ENCODE results near the gene LSG1.
"Not testable (repeated sequence)": the region's sequence is repeated elsewhere in the genome, so short reads cannot be mapped to it uniquely, and the experiment has no call there.

The LSG1 gene

GRCh38 chr3:194615226-194615625, 56.8 kb downstream of the LSG1 start:
- DNase-seq: no peak

- DNase-seq: no peak
These were observed 59.8 kb downstream of the LSG1 start for GRCh38 chr3:194612221-194612620.

DNA sequence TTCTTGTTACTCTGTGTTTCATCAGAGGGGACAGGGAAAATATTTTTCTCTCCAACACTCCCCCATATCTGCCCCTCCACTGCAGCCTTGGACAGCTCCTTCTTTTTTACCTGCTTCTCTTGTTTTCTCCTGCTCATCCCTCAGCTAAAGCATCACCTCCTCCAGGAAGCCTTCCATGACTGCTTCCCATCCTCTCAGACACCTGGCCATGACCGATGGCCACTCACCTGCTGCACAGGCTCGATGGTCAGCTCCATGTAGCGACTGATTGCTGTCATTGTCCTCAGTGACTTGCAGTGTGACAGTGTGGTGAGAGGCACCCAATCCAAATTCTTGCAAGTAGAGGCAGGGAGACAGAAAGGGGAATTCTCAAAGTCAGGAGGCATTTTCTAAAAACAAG, 61.3 kb downstream of the LSG1 start:
- no peak for DNase-seq

DNA sequence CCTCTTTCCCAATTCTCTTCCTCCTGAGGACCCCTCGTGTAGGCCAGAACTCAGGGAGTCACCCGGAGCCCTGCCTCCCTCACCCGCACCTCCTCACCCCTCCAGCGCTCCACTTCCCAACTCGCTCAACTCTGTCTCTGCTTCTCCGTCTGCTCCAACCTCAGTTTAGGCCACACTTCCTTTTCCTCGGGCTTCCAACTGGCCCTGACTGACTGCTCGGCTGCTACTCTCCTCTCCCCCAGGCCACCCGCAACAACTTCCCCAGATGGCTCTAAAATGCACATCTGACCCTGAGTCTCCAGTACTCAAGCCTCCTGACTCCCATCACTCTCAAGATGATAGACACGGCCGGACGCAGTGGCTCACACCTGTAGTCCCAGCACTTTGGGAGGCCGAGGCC, 62.4 kb downstream of the LSG1 start:
- no peak for DNase-seq

GRCh38 chr3:194608981-194609380, 63.0 kb downstream of the LSG1 start:
- no peak for DNase-seq

DNA sequence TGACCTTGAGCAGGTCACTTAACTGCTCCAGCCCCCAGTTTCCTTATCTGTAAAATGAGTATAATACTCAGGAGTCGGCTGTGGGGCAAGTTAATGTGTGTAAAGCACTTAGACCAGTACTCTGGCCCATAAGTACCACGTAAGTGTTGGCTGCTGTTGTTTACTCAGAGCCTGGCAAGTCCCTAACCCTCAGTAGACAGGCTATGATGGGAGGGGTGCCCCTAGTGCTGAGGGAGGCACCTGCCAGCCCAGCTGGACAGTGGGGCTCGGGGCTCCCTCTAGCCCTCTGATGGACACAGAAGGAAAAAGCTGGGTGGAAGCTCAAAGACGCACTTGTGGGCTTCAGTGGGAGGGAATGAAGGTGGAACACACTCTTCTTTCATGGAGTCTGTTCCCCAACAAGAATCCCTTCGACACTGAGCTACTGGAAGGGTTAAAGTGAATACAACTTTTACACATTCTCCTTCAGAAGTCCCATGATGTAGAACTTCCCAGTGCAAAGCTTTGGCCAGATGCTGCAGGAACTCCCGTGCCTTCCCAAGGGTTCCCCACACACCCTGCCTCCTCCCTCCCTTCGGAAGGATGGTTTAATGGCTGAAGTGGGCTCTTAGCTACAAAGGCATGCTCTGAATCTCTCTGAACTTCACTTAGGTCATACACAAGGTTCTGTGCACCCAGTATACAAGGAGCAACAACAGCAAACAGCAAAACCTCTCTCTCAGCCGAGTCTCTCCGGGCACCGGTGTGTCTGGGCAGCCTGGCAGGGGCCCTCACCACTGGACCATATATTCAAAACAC, 64.2 kb downstream of the LSG1 start:
- no peak for DNase-seq

DNA sequence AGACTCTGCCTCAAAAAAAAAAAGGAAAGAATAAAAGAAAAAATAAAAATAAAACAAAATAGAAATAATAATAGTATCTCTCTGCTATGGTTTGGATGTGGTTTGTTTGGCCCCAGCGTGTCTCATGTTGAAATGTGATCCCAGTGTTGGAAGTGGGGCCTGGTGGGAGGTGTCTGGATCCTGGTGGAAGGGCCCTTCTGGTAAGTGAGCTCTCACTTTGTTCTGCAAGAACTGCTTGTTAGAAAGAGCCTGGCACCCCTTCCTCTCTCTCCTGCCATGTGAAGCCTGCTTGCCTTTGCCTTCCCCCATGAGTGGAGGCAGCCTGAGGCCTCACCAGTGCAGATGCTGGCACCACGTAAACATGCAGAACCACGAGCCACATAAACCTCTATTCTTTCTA, 65.0 kb downstream of the LSG1 start:
- DNase-seq: no peak

GRCh38 chr3:194606163-194606562, 65.8 kb downstream of the LSG1 start:
- no peak for DNase-seq

DNA sequence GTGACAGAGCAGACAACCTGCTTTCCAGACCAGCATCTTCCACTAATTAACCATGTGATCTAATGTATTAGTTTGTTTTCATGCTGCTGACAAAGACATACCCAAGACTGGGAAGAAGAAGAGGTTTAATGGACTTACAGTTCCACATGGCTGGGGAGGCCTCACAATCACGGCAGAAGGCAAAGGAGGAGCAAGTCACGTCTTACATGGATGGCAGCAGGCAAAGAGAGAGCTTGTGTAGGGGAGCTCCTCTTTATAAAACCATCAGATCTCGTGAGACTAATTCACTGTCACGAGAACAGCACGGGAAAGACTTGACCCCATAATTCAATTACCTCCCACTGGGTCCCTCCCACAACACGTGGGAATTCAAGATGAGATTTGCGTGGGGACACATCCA, 66.7 kb downstream of the LSG1 start:
- DNase-seq: not testable (repeated sequence)

- DNase-seq: no peak
These were observed 67.2 kb downstream of the LSG1 start for GRCh38 chr3:194604837-194605236.

GRCh38 chr3:194604126-194604525, 67.9 kb downstream of the LSG1 start:
- no peak for DNase-seq

DNA sequence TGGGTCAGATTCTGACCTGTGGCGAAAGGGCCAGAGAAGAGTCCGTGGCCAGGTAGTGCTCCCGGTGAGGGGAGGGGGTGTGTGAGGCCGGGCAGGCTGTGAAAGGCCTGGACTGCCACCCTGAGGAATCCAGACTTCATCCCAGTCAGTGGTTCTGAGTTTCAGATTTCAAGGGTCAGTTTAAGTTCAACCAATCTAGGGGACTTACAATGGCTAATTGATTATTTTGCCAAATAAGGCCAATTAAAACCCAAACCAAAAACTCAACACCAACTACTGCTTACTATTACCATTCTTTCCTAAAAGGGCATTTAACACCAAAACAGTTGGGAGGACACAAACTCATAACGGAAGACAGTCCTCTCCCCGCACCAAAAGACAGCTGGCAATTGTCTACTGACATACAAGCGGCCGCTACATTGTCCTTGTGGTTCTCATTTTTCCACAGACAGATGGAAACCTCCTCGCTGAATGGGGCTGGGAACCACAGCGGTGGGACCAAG, 69.3 kb downstream of the LSG1 start:
- no peak for DNase-seq

GRCh38 chr3:194598771-194599557, 73.0 kb downstream of the LSG1 start:
- DNase-seq: no peak

- DNase-seq: no peak
These were observed 75.1 kb downstream of the LSG1 start for GRCh38 chr3:194596906-194597305.

DNA sequence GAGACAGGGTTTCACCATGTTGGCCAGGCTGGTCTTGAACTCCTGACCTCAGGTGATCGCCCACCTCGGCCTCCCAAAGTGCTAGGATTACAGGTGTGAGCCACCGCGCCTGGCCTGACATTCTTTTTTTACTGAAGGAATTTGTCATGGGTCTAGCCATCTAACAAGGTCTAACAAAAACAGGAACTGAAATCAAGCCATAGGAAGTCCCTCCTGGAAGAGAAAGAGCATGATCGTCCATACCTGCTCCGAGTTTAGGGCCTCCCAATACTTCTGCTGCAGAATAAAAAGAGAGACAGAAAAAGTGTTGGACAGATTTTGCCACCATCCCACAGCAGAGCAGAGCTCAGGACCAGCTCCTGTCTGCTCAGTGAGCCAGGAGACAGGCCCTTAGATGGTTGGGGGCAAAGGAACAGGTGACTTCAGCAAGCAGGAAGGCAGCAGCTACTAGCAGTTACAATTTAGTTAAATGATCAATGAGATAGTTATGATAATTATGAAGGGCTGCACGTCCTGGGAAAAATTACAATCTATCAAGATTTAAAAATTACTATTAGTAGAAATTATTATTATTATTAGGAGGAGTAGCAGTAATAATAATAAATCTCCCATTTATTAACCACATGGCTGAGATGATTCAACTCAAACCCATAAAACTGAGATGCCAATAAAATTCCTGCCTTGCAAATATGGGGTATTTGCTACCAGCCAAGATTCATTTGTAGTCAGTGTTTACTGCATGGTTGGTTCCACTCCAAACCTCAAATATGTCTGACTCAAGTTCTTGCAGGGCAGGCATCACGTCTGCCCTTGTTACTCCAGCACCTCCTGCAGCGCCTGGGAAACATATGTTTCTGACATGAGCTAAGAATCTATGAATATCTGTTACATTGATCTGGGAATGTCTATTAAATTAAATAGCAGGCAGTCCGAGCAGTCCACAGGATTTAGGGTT, 78.9 kb downstream of the LSG1 start:
- DNase-seq: no peak

Data from CD4-positive, alpha-beta T cell treated with Interleukin-10 for 1 hour (primary cell).